ENCODE data around the gene MND1.

- TF ChIP-seq POLR2A (IDR thresholded peaks at IDR 0.05): no peak
- TF ChIP-seq, protein P1, sequence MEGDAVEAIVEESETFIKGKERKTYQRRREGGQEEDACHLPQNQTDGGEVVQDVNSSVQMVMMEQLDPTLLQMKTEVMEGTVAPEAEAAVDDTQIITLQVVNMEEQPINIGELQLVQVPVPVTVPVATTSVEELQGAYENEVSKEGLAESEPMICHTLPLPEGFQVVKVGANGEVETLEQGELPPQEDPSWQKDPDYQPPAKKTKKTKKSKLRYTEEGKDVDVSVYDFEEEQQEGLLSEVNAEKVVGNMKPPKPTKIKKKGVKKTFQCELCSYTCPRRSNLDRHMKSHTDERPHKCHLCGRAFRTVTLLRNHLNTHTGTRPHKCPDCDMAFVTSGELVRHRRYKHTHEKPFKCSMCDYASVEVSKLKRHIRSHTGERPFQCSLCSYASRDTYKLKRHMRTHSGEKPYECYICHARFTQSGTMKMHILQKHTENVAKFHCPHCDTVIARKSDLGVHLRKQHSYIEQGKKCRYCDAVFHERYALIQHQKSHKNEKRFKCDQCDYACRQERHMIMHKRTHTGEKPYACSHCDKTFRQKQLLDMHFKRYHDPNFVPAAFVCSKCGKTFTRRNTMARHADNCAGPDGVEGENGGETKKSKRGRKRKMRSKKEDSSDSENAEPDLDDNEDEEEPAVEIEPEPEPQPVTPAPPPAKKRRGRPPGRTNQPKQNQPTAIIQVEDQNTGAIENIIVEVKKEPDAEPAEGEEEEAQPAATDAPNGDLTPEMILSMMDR (IDR thresholded peaks at IDR 0.05): no peak
These were observed 11.6 kb upstream of the MND1 start for GRCh38 chr4:153332936-153333335.

Data from esophagus squamous epithelium (tissue), 4 donors.